ENCODE results near the gene COL5A1.

The COL5A1 gene

DNA sequence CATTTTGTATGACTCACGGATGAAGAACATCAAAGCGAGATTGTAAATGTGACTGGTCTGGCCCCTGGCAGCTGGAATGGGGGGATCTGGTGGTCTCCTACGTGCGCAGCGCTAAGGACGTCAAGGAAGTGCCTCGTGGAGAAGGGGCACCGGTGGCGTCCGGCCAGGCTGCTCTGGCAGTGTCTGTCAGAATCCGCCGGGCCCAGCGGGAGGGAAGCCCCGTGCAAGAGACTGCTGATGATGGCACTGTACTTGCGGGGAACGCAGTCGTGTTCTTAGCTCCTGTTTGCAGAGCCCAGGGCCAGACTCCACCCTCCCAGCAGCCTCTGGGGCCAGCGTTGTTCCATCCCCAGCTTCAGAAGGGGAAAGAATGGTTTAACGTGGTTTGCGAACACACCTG lies 75.5 kb downstream of the COL5A1 start:
- no peak overlapping the region for H3K27ac ChIP-seq
- TF ChIP-seq ZFX (IDR thresholded peaks at IDR 0.05) = no peak
- TF ChIP-seq, protein P1, sequence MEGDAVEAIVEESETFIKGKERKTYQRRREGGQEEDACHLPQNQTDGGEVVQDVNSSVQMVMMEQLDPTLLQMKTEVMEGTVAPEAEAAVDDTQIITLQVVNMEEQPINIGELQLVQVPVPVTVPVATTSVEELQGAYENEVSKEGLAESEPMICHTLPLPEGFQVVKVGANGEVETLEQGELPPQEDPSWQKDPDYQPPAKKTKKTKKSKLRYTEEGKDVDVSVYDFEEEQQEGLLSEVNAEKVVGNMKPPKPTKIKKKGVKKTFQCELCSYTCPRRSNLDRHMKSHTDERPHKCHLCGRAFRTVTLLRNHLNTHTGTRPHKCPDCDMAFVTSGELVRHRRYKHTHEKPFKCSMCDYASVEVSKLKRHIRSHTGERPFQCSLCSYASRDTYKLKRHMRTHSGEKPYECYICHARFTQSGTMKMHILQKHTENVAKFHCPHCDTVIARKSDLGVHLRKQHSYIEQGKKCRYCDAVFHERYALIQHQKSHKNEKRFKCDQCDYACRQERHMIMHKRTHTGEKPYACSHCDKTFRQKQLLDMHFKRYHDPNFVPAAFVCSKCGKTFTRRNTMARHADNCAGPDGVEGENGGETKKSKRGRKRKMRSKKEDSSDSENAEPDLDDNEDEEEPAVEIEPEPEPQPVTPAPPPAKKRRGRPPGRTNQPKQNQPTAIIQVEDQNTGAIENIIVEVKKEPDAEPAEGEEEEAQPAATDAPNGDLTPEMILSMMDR (conservative IDR thresholded peaks at IDR 0.05) = no peak

DNA sequence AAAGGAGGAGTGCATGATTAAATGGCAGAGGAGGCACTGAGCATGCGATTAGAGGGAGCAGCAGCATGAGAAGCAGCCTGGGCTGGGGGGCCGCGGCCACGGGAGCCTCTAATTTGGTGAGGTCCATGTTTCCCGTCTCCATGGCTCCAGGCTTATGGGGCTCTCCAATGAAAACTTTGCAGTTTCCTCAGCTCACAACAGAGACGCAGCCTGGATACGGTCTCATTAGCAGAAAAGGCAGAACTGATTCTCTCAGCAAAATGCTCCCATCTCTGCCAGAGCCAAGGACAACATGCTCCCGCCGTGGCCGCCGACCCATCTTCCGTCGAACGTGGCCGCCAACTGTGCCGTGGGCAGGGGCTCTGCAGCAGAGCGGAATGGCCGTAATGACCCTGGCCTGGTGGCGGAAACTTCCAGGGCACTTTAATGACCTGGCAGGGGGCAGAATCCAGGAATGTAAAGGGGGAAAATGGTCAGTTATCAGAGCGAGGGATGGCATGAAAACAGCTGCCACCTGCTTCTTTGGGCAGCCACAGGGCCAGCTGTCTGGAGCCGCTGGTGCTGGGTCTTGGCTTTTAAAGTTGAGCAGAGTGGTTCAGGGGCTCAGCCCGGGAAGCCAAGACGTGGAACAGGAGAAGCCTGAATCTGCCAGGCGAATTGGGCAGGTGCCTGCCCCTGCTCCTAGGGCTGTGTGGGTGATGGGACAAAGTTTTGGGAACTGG lies 76.5 kb downstream of the COL5A1 start:
- TF ChIP-seq, protein P1 (conservative IDR thresholded peaks at IDR 0.05) = no peak
- TF ChIP-seq ZFX (IDR thresholded peaks at IDR 0.05) = no peak
- no peak overlapping the region for H3K27ac ChIP-seq

DNA sequence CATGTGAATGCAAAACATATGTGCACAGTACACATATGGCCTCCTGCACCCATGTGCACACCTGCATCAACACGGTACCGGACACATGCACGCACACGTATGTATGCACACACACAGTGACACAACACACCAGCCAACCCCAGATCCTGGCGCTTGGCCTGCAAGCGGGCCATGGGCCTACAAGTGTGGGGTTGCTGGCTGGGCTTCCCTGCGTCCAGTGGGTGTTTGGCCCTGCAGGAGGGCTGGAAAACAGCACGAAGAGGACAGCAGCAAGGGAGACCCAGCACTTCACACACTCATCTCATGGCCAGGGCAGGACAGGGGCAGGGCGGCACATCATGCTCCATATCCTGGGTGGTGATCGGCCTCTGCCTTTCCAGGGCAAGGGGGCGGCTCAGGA lies 77.7 kb downstream of the COL5A1 start:
- TF ChIP-seq, protein P1 (conservative IDR thresholded peaks at IDR 0.05) = no peak
- TF ChIP-seq ZFX (IDR thresholded peaks at IDR 0.05) = no peak
- H3K27ac ChIP-seq = no peak overlapping the region

DNA sequence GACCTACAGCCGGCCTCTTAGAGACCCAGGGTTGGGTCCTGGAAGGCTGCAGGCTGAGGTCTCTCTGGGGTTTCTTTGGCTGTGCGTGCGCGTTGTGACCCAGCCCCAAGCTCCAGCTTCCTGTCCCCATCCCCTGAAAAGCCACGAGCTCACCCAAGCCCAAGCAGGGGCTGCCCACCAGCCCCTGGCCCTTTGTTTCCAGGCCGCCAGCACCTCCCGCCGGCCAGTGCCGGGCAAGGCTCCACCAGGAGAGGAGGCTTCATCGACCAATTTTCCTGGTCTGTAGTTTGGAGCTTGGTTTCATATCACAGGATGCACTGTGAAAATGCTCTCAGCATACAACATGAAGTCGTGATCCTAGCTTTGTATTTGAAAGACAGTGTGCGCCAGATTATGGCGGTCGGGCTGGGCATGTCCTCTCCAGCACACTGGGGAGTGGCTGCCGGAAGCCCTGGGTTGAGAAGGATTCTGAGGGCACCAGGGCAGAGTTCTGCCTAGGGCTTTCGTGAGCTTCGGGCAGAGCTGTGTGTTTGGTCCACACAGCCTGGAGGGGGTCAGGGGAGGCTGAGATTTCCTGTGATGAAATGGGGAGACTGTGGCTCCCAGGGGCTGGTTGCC lies 78.6 kb downstream of the COL5A1 start:
- TF ChIP-seq, protein P1 (conservative IDR thresholded peaks at IDR 0.05) = no peak
- no peak for TF ChIP-seq ZFX (IDR thresholded peaks at IDR 0.05)
- H3K27ac ChIP-seq = no peak overlapping the region

DNA sequence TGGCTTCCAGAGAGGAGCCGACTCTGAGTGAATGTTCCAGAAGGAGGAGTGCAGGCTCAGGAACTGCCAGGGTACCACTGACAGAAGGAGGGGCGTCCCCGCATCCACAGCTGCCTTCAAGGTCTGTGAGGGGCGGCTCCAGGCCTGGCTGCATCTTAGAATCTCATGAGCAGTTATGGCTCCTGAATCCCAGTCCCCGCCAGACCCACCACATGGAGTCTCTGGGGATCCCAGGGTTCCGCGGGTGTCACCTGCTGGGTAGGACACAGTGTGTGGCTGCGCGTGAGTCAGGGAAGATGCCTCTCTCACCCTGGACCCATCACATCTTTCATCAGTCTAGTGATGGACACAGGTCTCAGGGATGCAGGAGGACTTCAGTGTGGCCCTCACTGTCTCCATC lies 79.2 kb downstream of the COL5A1 start:
- TF ChIP-seq ZFX (IDR thresholded peaks at IDR 0.05) = no peak
- TF ChIP-seq, protein P1 (conservative IDR thresholded peaks at IDR 0.05) = no peak
- no peak overlapping the region for H3K27ac ChIP-seq

DNA sequence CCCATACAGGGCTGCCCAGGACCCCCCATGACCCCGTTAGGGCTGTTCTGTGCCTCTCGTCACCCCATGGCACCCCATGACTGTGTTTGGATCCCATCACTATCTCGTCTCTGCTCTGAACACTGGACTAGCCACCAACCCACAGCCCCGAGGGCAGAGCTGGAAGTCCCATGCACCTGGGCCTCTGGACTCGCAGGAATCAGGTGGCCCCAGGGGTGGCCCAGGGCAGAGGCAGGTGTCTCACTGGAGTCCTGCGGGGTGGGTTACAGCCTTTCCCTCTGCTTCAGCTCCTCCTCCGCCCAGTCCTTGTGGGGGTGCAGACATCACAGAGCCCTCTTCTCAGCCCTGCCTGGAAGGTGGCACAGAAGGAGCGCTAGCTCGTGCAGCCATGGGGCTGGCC lies 79.7 kb downstream of the COL5A1 start:
- no peak overlapping the region for H3K27ac ChIP-seq
- TF ChIP-seq ZFX (IDR thresholded peaks at IDR 0.05) = no peak
- TF ChIP-seq, protein P1 (conservative IDR thresholded peaks at IDR 0.05) = no peak

DNA sequence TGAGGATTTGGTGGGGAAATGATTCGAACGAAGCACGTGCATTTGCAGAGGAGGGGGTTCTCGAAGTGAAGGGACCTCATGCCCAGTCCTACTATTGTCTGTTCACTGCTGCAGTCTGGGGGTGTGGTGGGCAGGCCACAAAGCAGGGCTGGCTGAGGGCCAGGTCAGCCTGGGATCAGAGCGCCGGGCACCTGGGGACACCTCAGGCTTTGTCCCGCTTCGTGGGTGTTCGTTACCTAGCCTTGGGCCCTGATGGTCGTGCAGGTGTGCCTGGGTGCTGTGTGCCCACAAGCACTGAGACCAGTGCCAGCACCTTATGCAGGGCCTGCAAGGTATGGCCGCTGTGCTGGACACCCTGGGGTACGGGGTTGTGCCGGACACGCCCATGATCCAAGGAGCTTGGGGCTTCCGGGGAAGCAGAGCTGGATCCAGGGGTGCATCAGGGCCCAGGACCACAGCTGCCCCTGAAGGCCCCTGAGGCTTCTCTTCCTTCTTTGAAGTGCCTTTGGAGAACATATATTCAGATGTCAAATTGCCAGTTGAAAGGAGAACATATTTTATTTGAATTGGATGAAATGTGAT lies 80.6 kb downstream of the COL5A1 start:
- TF ChIP-seq, protein P1 (conservative IDR thresholded peaks at IDR 0.05) = no peak
- no peak for TF ChIP-seq ZFX (IDR thresholded peaks at IDR 0.05)
- no peak overlapping the region for H3K27ac ChIP-seq

All from C4-2B (cell line).